CD1c-positive myeloid dendritic cell (primary cell): ENCODE results near the gene LRIT3.

Source experiments
- DNase-seq: peaks from one replicate; pipeline ENCODE4 v3.0.0-alpha.2; 2016; ENCODE audit errors: extremely low spot score

Gene LRIT3

DNA sequence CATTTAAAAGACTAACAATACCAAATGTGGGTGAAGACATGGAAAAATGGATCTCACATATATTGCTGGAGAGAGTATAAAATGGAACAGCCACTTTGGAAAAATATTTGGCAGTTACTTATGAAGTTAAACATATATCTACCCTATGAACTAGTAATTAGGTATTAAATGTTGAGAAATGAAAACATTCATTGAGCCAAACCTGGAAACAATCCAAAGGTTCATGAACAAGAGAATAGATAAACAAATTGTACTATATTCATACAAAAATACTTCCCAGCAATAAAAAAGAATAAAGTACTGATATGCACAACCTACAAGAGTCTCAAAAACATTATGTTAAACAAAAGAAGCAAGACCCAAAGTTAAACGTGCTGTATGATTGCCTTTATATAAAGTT lies 60.8 kb downstream of the LRIT3 start:
- no peak for DNase-seq

DNA sequence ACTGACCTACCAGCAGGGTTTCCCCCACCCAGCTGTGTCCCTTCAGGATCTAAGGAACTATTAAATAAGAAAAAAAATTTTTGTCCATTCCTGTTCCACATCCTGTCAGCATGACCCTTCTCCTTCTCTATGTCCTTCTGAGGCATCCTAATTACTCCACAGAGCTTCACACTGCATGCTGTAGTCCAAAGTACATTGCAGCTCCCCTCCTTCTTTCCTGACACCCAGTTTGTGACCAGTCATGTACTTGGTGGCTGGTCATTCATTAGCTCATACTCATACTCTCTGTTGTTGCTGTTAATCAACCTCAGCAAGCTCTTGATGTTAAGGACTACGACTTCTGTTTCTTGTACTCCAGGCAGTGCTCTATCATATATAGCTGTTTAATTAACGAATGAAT lies 62.3 kb downstream of the LRIT3 start:
- DNase-seq: no peak

DNA sequence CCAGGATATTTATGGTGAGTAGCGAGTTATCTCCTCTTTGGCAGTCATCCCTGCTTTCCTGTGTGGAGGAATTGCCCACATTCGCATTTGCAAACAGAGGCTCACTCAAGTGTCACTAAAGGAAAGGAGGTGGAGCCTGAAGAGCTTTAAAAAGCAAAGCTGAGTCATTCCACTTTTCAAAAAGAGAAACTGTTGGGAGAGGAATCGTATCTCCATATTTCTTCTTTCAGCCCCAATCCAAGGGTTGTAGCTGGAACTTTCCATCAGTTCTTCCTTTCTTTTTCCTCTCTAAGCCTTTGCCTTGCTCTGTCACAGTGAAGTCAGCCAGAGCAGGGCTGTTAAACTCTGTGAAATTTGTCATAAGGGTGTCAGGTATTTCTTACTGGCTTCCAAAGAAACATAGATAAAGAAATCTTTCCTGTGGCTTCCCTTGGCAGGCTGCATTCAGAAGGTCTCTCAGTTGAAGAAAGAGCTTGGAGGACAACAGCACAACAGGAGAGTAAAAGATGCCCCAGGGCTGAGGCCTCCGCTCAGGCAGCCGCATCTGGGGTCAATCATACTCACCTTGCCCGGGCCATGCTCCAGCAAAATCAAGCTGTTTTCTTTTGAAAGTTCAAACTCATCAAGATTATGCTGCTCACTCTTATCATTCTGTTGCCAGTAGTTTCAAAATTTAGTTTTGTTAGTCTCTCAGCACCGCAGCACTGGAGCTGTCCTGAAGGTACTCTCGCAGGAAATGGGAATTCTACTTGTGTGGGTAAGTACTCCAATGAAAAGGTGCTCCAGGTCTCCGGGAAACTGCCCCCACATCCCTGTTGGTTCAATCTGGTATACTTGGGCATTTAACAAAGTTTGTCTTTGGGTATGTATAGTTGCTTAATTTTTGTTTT lies 65.0 kb downstream of the LRIT3 start, which contains the start of gene EGF:
Gene EGF, plus strand, starts transcription at position 178 of the 890 bp plus-strand sequence. Its CDS starts 453 bp downstream, at position 631.
- no peak for DNase-seq

DNA sequence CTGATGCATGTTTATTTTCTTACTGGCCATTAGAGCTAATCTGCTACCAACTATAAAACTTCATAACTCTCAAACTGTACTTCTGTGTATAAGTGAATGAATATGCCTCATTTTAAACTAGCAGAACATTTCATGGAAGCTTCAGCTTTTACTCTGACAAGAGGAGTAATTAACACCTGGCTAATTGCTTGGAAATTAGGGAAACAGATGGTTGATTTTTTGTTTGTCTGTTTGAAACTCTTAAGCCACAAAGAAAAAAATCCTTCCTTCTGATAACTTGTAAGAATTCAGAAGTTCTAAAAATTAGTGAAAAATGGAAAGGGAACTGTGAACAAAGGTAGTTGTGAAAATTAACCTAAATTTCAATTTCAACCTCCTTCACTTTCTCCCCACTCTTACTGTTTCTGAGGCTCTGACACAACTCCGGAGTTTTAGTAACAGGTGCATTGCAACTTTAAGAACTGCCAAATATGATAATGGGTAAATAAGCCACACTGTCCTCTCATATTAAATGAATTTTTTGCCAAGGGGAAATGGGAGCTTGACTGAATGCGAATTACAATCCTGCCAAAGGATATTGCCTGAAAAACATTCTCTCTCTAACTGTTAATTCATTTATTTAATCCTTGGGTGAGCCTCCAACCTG lies 65.8 kb downstream of the LRIT3 start:
- no peak for DNase-seq

DNA sequence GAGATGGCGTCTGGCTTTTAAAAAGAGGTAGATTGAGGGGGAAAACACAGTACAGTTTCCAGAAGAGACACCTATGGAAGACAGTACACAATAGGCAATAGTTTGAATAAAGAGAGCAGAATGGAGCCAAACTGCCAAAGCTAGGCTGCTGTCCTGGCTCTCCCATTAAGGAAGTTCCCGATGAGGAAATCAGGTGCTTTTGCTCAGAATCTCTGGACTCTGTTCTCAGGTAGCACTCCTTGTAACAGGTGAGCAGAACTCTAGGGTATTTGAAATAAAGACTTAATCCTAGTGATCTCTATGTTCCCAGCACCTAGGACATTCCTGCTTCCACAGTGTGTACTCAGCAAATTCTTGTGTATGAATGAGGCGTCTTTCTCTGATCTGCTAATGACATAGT lies 66.4 kb downstream of the LRIT3 start:
- DNase-seq: no peak

DNA sequence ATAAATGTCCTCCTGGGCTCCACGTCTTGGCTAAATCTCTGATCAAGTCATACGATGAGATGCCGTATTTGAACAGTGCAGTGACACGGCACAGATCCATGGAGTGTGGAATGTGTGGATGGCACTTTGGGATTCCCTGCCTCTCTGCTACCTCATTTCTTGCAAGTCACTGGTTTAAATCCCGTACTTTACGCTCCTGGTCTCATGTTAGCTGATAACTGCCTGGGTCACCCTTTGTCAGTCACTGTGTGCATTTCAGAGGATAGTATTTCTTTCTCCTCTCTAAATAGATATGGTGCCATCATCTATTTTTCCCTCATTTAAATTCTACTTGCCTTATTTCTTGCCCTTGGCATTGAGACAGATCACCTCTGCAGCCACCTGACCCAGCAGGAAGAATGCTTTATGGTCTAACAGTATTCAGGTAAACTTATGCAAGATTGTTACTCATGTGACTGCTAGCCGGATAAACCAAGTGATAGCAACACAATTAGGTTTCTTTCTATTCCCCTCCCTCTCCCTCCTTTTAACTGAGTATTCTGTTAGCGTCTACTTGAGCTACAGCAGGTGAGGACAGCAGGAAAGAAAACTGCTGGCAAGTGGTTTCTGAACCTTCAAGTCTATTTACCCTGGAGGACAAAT lies 67.6 kb downstream of the LRIT3 start:
- DNase-seq: no peak

DNA sequence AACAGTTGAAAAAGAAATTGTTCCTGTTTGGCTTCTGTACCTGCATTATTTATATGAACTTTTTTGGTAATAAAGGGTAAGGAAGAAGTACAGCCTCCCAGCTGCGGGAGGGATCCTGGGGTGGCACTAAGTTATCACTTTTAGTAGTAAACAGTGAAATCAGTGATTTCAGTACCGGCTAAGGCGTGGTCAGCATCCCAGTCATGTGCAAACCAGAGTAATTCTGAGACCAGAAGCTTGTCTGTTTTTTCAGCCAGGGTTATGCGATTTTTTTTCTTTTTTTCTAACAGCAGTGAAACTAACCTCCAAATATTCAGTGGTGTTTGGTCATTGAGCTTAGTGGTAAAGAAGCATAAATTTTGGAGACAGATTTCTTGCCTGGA lies 68.1 kb downstream of the LRIT3 start:
- DNase-seq: no peak

DNA sequence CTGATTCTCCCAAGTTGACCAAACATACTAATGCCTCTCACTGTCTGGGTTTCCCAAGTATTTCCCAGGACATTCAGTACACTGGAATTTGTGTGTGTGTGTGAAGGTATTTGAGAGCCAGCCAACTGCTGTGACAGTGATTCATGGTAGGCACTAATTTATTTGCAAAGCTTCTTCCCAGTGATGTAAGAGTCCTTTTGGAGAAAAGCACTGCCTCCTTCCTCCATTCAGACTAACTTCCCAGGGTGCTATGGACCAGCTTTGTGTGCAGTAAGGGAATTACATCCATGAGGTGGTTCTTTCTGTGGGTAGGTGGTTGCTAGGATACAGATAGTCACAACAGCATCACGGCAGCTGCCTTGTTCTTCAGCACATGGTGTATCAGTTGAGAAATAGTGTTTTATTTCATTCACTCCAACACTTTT lies 73.5 kb downstream of the LRIT3 start:
- no peak for DNase-seq
